Tibial nerve (tissue), 4 donors: ENCODE data around the gene TMEM8B. TPM values are rescaled to one million over a fixed set of nuclear protein-coding genes. Genes with fewer than 3 reads are reported as not detected.
A peak's percentile ranks its signal among the peaks of the same experiment; 100 is the strongest.

Experiments
- DNase-seq, 2 donors: peaks; one replicate each; pipeline ENCODE4 v3.0.0-alpha.2; 2019; ENCODE audit warnings: low spot score in 2 of 2
- H3K27ac ChIP-seq, 4 donors: fragments of 200-600 bp; sonication (generic) in 3 of 4; one replicate each; pipeline ENCODE4 v1.5.1; 2017 to 2019; ENCODE audit warnings: mild to moderate bottlenecking in 1 of 4
- H3K27me3 ChIP-seq, 2 donors: fragments of 200-600 bp; sonication (generic) in 1 of 2; one replicate each; pipeline versions ENCODE4 v1.5.1 to v1.6.0; 2017 to 2019
- H3K36me3 ChIP-seq, 3 donors: fragments of 200-600 bp; sonication (generic); one replicate each; pipeline ENCODE4 v1.5.1; 2018 to 2019
- H3K4me1 ChIP-seq, 4 donors: fragments of 200-600 bp; sonication (generic) in 3 of 4; one replicate each; pipeline ENCODE4 v1.5.1; 2017 to 2019
- H3K4me3 ChIP-seq, 4 donors: fragments of 200-600 bp; sonication (generic) in 3 of 4; one replicate each; pipeline ENCODE4 v1.5.1; 2017 to 2019; ENCODE audit warnings: mild to moderate bottlenecking in 1 of 4, moderate library complexity in 1 of 4
- H3K9me3 ChIP-seq, 4 donors: fragments of 200-600 bp; sonication (generic) in 3 of 4; one replicate each; pipeline ENCODE4 v1.5.1; 2017 to 2019
- CTCF ChIP-seq, 5 experiments: fragments of 200-600 bp in 3 of 5; fragments of 450-650 bp in 2 of 5; sonication (generic) in 3 of 5; IDR thresholded peaks; one replicate each; pipeline ENCODE4 v1.5.1; 2016 to 2019; ENCODE audit warnings: antibody characterized with exemption in 5 of 5, mild to moderate bottlenecking in 3 of 5, moderate library complexity in 2 of 5
- EP300 ChIP-seq, 2 donors: sonication (generic); formaldehyde crosslinking; IDR thresholded peaks; one replicate each; pipeline ENCODE4 v1.6.1; 2017; ENCODE audit warnings: antibody characterized with exemption in 2 of 2, mild to moderate bottlenecking in 1 of 2
- POLR2A ChIP-seq, 2 donors: fragments of 450-650 bp; IDR thresholded peaks; one replicate each; pipeline ENCODE4 v1.6.1; 2017; ENCODE audit warnings: antibody characterized with exemption in 2 of 2, mild to moderate bottlenecking in 2 of 2, moderate library complexity in 2 of 2
- WGBS, 2 donors: methylation state at CpG; one replicate each; pipeline ENCODE4 v1.1.5; 2018; 5-methylcytosine and 5-hydroxymethylcytosine counted together
- total RNA-seq, 4 donors: library from RNA; depleted of rRNA; stranded (reverse); fragments of >200 nt; gene quantifications; one replicate each; pipeline ENCODE4 v1.1.0, GENCODE V29; 2016

Gene TMEM8B
- total RNA-seq, 4 donors from 2014 or later, result 14.6 to 23.9 (median 20.1) TPM

GRCh38 chr9:35859990-35860339, 30.9 kb downstream of the TMEM8B start:
- no peak for DNase-seq
- Histone ChIP-seq H3K9me3 (no peaks in the 10 kb centered on the region), H3K4me1 (peaks cover 0 to 14% (median 0%) of the 10 kb centered on the region in 4 donors), H3K27me3 (no peaks in the 10 kb centered on the region), H3K36me3 (peaks cover 0 to under 1% (median 0%) of the 10 kb centered on the region in 3 donors), H3K27ac (peak overlapping the region in 1 of 4 donors; percentile 18), H3K4me3 (no peak overlapping the region)
- 41 to 48% methylated on average over 3 of the region's 3 CpGs for WGBS, 2 donors
- TF ChIP-seq CTCF (IDR thresholded peaks at IDR 0.05) (no peak), EP300 (IDR thresholded peaks at IDR 0.05) (peak in 1 of 2 donors; percentile 22), POLR2A (IDR thresholded peaks at IDR 0.05) (no peak)

GRCh38 chr9:35861161-35861897, 32.3 kb downstream of the TMEM8B start:
- H3K4me3 ChIP-seq, result no peak overlapping the region
- H3K27ac ChIP-seq, result no peak overlapping the region
- TF ChIP-seq CTCF (IDR thresholded peaks at IDR 0.05) (no peak), EP300 (IDR thresholded peaks at IDR 0.05) (no peak), POLR2A (IDR thresholded peaks at IDR 0.05) (no peak)
- WGBS, 2 donors, result 71 to 72% methylated on average over 12 of the region's 12 CpGs
- H3K27me3 ChIP-seq, result no peaks in the 10 kb centered on the region
- no peaks in the 10 kb centered on the region for H3K36me3 ChIP-seq
- no peak for DNase-seq
- peaks cover 0 to 14% (median 0%) of the 10 kb centered on the region in 4 donors for H3K4me1 ChIP-seq
- no peaks in the 10 kb centered on the region for H3K9me3 ChIP-seq

- no peak for DNase-seq
- peaks cover 0 to 14% (median 0%) of the 10 kb centered on the region in 4 donors for H3K4me1 ChIP-seq
- no peak overlapping the region for H3K4me3 ChIP-seq
- no peaks in the 10 kb centered on the region for H3K27me3 ChIP-seq
- no peak overlapping the region for H3K27ac ChIP-seq
- no peak for TF ChIP-seq EP300 (IDR thresholded peaks at IDR 0.05)
- TF ChIP-seq CTCF (IDR thresholded peaks at IDR 0.05), result no peak
- TF ChIP-seq POLR2A (IDR thresholded peaks at IDR 0.05), result no peak
- H3K36me3 ChIP-seq, result no peaks in the 10 kb centered on the region
- H3K9me3 ChIP-seq, result no peaks in the 10 kb centered on the region
- WGBS, 2 donors, result 81 to 87% methylated on average over 4 of the region's 4 CpGs
Observed at GRCh38 chr9:35862328-35862727, 33.3 kb downstream of the TMEM8B start.

GRCh38 chr9:35863583-35863982, 34.6 kb downstream of the TMEM8B start:
- H3K9me3 ChIP-seq, result no peaks in the 10 kb centered on the region
- no peak for DNase-seq
- H3K27me3 ChIP-seq, result no peaks in the 10 kb centered on the region
- H3K27ac ChIP-seq, result no peak overlapping the region
- H3K4me3 ChIP-seq, result no peak overlapping the region
- peaks cover 0 to 14% (median 0%) of the 10 kb centered on the region in 4 donors for H3K4me1 ChIP-seq
- 71% methylated on average over 8 of the region's 8 CpGs for WGBS, 2 donors
- no peaks in the 10 kb centered on the region for H3K36me3 ChIP-seq
- no peak for TF ChIP-seq EP300 (IDR thresholded peaks at IDR 0.05)

GRCh38 chr9:35864695-35865255, 35.7 kb downstream of the TMEM8B start:
- no peaks in the 10 kb centered on the region for H3K36me3 ChIP-seq
- WGBS, 2 donors, result 78 to 84% methylated on average over 8 of the region's 8 CpGs
- H3K27me3 ChIP-seq, result no peaks in the 10 kb centered on the region
- no peak overlapping the region for H3K27ac ChIP-seq
- H3K4me1 ChIP-seq, result peaks cover 0 to 6% (median 0%) of the 10 kb centered on the region in 4 donors
- TF ChIP-seq EP300 (IDR thresholded peaks at IDR 0.05) (no peak), POLR2A (IDR thresholded peaks at IDR 0.05) (no peak), CTCF (IDR thresholded peaks at IDR 0.05) (no peak)
- H3K9me3 ChIP-seq, result no peaks in the 10 kb centered on the region
- H3K4me3 ChIP-seq, result no peak overlapping the region
- DNase-seq, result no peak
